Activated T-cell treated with anti-CD3 and anti-CD28 coated beads for 48 hours (primary cell): ENCODE measurements around the gene TAS2R30.
"Not testable (repeated sequence)": the region's sequence is repeated elsewhere in the genome, so short reads cannot be mapped to it uniquely, and the experiment has no call there.

Experiments
- DNase-seq: peaks from one replicate; pipeline ENCODE4 v3.0.0-alpha.2; 2020; ENCODE audit warnings: low read depth

TAS2R30 gene

DNA sequence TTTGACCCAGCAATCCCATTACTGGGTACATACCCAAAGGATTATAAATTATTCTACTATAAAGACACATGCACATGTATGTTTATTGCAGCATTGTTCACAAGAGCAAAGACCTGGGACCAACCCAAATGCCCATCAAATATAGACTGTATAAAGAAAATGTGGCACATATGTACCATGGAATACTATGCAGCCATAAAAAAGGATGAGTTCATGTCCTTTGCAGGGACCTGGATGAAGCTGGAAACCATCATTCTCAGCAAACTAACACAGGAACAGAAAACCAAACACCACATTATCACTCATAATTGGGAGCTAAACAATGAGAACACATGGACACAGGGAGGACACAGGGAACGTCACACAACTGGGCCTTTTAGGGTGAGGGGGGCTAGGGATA is 20.3 kb downstream of the TAS2R30 start:
- DNase-seq = not testable (repeated sequence)

- not testable (repeated sequence) for DNase-seq
Measured at GRCh38 chr12:11111213-11111612, 23.2 kb downstream of the TAS2R30 start.

GRCh38 chr12:11108862-11109261 is 25.6 kb downstream of the TAS2R30 start:
- DNase-seq = no peak

GRCh38 chr12:11107719-11108118 is 26.7 kb downstream of the TAS2R30 start:
- no peak for DNase-seq

GRCh38 chr12:11106288-11106687 is 28.2 kb downstream of the TAS2R30 start:
- no peak for DNase-seq

GRCh38 chr12:11105546-11105945 is 28.9 kb downstream of the TAS2R30 start:
- no peak for DNase-seq

DNA sequence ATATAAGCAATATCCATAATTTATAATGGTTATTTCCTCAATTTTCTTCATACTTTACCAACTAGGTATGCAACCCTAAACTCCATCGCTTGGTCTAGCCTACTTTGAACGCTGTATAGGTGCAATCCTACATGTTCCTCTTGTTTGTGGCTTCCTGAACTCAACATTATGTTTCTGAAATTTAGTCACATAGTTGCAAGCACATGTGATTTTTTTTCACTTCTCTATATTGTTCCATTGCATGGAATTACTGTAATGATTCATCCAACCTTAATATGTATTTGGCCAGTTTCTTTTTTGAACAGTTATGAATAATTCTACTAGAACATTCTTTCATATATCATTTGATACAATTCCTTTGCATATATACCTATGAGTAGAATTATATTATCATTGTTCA is 39.5 kb downstream of the TAS2R30 start:
- DNase-seq = not testable (repeated sequence)

DNA sequence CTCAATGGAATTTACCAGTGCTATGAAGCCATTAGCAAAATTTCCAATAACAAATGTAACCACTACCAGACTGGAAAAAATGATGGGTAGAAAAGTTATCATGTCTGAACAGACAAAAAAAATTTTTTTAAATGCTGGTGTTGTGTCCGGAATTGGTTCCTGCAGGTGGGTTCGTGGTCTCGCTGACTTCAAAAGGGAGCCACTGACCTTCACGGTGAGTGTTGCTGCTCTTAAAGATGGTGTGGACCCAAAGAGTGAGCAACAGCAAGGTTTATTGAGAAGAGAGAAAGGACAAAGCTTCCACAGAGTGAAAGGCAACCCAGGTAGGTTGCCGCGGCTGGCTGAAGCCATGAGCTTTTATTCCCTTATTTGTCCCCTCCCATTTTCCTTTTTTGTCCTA is 42.3 kb downstream of the TAS2R30 start, which contains the start of gene TAS2R43:
TSS of gene TAS2R43 (minus strand) at position 186 of the 400 bp plus-strand sequence. CDS start at position 102, 84 bp downstream.
- no peak for DNase-seq

DNA sequence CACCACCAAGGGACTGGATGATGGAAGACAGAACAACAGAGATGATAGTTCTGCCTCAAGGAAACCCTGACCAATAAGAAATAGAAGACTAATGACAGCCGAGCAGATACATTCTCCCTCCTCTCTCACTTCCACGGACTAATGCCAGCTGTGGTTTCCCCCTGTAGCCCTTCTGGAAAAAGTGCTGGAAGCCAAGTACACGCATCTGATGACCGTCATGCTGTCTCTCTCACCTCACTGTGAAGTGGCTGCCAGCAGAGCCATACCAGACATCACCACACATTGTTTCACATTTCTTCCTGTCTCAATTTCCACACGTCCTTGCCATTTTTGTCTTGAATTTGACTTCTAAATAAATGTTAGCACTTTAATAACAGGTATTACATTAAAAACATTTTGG is 45.2 kb downstream of the TAS2R30 start:
- no peak for DNase-seq

DNA sequence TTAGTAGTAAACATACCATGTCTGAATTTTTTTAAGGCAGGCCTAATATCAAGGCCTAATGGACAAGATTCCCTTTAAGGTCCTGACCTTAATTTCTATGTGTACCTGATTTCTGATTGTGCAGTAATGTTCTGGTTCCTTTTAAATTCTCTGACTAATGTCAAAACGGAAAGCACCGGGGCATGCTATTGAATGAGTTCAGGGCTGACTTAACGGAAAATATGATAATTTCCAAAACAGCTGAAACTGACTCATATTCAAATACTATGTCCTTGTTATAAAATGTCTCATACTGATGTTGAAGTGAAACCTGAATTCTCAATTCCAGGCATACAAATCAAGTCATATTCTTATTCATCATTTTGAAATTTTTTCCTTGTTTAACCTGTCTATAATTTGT is 49.0 kb downstream of the TAS2R30 start:
- DNase-seq = no peak
